Measurements from ENCODE around the gene GTPBP6.
"Not testable (repeated sequence)": the region's sequence is repeated elsewhere in the genome, so short reads cannot be mapped to it uniquely, and the experiment has no call there.

GTPBP6 gene

GRCh38 chrX:316351-317325, 2.0 kb downstream of the GTPBP6 start:
- DNase-seq = no peak

GRCh38 chrX:314781-315595, 3.6 kb downstream of the GTPBP6 start:
- no peak for DNase-seq

GRCh38 chrX:314049-314448, 4.5 kb downstream of the GTPBP6 start:
- DNase-seq = no peak

DNA sequence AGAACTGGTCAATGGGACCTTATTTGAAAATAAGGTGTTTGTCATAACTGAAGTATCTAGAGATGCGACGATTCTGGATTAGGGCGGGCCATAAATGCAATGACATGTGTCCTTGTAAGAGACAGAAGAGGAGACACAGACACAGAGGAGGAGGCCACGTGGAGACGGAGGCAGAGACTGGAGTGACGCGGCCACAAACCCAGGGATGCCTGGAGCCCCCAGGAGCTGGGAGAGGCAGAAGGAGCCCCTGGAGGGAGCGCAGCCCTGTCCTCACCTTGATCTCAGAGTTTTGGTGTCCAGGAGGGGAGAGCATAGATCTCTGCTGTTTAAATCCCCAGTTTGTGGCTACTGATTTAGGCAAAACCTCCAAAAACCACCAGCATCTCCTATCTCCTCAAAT, 5.0 kb downstream of the GTPBP6 start:
- DNase-seq = no peak

- no peak for DNase-seq
Observed at GRCh38 chrX:312621-313331, 5.8 kb downstream of the GTPBP6 start.

GRCh38 chrX:311156-312129, 7.2 kb downstream of the GTPBP6 start:
- no peak for DNase-seq

- no peak for DNase-seq
Observed at GRCh38 chrX:310621-311155, 7.9 kb downstream of the GTPBP6 start.

DNA sequence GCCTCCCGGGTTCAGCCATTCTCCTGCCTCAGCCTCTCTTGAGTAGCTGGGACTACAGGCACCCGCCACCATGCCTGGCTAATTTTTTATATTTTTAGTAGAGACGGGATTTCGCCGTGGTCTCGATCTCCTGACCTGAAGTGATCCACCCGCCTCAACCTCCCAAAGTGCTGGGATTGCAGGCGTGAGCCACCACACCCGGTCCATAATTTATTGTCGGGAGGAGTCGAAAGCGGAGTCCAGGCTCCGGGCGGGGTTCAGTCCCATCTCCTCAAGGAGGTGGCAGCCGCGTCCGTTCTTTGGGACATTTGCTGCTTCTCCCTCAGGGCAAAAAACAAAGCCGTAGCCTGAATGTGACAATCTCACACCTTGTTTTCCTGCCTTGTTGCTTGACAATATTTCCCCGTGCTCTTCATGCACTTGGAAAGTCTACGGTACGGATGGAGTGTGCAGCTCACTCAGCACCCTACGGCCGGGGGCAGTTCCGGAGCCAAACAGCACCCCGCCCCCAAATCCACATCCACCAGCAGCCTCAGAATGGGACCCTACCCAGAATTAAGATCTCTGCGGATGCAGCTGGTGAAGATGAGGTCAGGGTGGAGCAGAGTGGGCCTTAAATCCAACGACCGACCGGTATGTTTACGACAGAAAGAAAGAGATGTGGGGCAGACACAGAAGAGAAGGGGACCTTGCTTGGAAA, 9.6 kb downstream of the GTPBP6 start:
- DNase-seq = no peak

- DNase-seq = no peak
Observed at GRCh38 chrX:307261-308111, 11.1 kb downstream of the GTPBP6 start.

GRCh38 chrX:306614-307251, 11.9 kb downstream of the GTPBP6 start:
- not testable (repeated sequence) for DNase-seq

GRCh38 chrX:305781-306613, 12.6 kb downstream of the GTPBP6 start:
- DNase-seq = not testable (repeated sequence)

DNA sequence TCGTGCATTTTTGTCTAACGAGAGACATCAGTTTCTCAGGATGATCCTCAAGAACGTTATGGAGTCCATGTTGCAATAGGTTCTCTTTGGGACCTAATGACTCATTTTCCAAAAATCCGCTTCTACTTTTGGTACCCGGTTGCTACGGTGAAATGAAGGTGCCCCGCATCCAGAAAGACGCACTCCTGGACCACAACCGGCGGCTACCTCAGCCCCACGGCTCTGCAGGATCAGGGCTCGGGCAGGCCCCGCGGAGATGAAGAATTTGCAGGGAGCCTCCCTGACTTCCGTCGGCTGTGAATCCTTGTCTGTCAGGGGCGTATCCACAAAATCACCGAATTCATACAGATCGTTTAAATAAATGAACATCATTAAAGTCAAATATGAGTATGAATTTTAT, 15.6 kb downstream of the GTPBP6 start:
- DNase-seq = no peak

DNA sequence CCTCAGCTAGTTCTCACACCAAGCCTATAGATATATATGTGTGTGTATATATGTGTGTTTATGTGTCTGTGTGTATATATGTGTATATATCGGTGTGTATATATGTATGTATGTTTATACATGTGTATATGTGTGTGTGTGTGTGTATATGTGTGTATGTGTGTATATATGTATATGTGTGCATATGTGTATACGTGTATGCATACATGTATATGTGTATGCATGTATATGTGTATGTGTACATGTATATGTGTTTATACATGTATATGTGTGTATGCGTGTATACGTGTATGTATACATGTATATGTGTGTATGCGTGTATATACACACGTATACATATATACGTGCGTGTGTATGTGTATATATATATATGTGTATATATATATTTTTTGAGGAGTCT, 18.3 kb downstream of the GTPBP6 start:
- DNase-seq = no peak

- no peak for DNase-seq
Observed at GRCh38 chrX:298993-299392, 19.6 kb downstream of the GTPBP6 start.

GRCh38 chrX:295136-295535, 23.5 kb downstream of the GTPBP6 start:
- no peak for DNase-seq

GRCh38 chrX:292900-293897, 25.4 kb downstream of the GTPBP6 start:
- no peak for DNase-seq

GRCh38 chrX:291411-291901, 27.1 kb downstream of the GTPBP6 start:
- DNase-seq = no peak

All from NCI-H774 (cell line).